ENCODE data around the gene PTPRM. TPM values are rescaled to one million over a fixed set of nuclear protein-coding genes. Genes with fewer than 3 reads are reported as not detected.

Gene PTPRM
- total RNA-seq, 1 donor from 2014 or later: 11.5 TPM

DNA sequence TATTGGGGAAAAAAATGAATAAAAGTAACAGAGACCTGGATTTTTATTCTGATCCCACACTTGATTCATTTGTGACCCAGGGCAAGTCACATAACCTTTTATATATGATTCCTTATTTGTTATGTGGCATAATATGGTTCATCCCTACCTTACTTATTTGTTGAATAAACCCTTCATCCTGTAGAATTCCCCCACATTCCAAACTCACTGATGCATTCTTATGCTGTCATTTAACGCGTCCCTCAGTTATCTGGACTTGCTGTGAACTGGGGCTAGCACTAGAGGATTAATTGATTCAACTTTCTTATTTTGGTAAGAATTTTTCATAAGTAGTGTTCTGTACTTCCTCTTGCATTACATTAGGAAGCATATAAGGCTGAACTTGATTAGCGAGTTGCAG, 657.5 kb downstream of the PTPRM start:
- no peak for DNase-seq

DNA sequence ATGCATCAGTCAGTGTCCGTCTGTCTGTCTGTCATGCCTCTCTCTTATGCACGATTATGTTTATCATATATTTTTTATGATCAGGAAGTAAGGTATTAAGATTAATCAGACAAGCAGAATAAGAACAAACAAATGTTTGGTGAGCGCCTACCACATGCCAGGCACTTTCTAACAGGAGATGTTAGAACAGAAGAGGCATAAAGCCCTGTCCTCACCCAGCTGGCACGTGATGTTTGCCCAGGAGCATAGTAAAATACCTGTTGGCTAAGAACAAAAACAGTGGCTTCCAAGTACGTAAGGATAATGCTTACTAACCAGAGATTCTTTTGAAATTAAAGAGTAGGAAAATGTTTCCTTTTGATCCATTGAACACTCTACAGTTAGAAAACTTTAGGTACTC, 661.9 kb downstream of the PTPRM start:
- Mint-ChIP-seq H3K9me3 (no peaks in the 10 kb centered on the region), H3K4me1 (no peaks in the 10 kb centered on the region), H3K36me3 (ENCODE audit: low read depth) (no peaks in the 10 kb centered on the region), H3K27ac (no peak overlapping the region), H3K27me3 (no peaks in the 10 kb centered on the region), H3K4me3 (no peak overlapping the region)
- intact Hi-C loops (cut with micrococcal nuclease): no loop called here
- DNase-seq: no peak

More for the DNA sequence above, 657.5 kb downstream of the PTPRM start:
- no peaks in the 10 kb centered on the region for H3K4me1 Mint-ChIP-seq
- H3K27ac Mint-ChIP-seq: no peak overlapping the region
- no peaks in the 10 kb centered on the region for H3K27me3 Mint-ChIP-seq
- intact Hi-C loops (cut with micrococcal nuclease): no loop called here
- no peaks in the 10 kb centered on the region for H3K9me3 Mint-ChIP-seq
- no peak overlapping the region for H3K4me3 Mint-ChIP-seq
- no peaks in the 10 kb centered on the region for H3K36me3 Mint-ChIP-seq (ENCODE audit: low read depth)

DNA sequence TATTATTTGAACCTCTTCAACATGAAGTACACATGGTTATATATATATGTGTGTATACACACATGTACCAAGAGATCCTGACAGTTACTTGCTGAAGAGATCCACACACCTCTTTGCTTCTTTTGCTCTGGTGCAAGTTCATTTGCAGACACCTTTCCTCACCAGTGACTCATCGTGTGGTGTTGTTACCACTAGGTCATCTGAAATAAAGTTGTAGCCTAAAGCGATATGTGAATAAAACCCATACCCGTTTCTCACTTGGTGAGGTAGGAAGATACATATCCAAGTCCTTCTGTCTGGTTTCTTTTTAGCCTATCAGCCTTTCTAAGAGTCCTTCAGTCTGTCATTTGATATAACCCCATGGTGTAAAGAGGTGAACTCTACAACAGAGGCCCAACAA, 662.7 kb downstream of the PTPRM start:
- H3K4me1 Mint-ChIP-seq: no peaks in the 10 kb centered on the region
- no peaks in the 10 kb centered on the region for H3K27me3 Mint-ChIP-seq
- intact Hi-C loops (cut with micrococcal nuclease): no loop called here
- DNase-seq: no peak
- no peak overlapping the region for H3K27ac Mint-ChIP-seq
- no peaks in the 10 kb centered on the region for H3K36me3 Mint-ChIP-seq (ENCODE audit: low read depth)
- no peaks in the 10 kb centered on the region for H3K9me3 Mint-ChIP-seq
- no peak overlapping the region for H3K4me3 Mint-ChIP-seq

DNA sequence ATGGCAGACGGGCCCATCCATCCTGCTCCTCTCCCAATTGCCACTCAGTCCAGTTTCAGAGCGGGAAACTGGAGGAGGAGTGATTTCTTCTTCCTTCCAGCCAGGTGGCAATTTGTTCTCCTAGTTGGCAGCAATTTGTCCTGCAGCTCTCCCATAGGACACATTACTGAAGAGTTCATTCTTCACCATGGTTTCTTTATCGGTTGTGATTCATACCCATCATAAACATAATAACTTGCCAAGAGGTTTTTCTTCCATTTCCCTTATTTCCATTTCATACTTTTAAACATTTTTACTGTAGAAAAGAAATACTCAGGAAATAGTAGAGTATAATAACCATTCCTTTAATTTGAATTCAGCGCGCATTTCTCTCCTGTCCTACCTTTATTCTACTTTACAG, 664.2 kb downstream of the PTPRM start:
- Mint-ChIP-seq H3K27me3 (no peaks in the 10 kb centered on the region), H3K4me3 (no peak overlapping the region), H3K27ac (no peak overlapping the region), H3K4me1 (no peaks in the 10 kb centered on the region), H3K36me3 (ENCODE audit: low read depth) (no peaks in the 10 kb centered on the region), H3K9me3 (no peaks in the 10 kb centered on the region)
- intact Hi-C loops (cut with micrococcal nuclease): no loop called here
- no peak for DNase-seq

DNA sequence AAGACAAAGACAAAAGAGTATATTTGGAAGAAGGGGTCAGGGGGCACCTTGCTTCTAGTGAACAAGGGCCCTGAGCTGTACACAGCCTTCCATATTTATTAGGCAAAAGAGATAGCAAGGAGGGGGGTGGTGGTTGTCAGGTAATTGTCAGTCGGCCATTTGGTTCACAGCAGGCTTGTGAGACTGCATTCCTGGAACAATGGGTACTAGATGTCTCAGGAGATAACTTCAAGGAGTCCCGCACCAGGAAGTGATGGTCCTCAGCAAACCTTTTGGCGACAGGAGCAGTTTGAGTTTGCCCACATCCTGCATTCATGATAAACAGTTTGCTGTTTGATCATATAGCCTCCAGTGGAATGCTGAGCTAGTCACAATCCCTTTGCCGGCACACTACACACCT, 665.7 kb downstream of the PTPRM start:
- Mint-ChIP-seq H3K27ac (no peak overlapping the region), H3K9me3 (peaks cover 2% of the 10 kb centered on the region), H3K36me3 (ENCODE audit: low read depth) (no peaks in the 10 kb centered on the region), H3K4me1 (no peaks in the 10 kb centered on the region), H3K4me3 (no peak overlapping the region), H3K27me3 (no peaks in the 10 kb centered on the region)
- no peak for DNase-seq
- intact Hi-C loops (cut with micrococcal nuclease): no loop called here

DNA sequence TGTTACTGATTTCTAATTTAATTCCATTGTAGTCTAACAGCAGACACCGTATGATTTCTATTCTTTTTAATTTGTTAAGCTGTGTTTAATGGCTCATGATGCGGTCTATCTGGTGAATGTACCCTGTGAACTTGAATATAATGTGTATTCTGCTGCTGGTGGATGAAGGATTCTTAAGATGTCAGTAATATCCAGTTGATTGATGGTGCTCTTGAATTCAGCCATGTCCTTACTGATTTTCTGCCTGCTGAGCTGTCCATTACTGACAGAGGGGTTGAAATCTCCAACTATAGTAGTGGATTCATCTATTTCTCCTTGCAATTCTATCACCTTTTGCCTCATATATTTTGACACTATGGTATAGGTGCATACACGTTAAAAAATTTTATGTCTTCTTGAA, 668.8 kb downstream of the PTPRM start:
- DNase-seq: no peak
- no peaks in the 10 kb centered on the region for H3K36me3 Mint-ChIP-seq (ENCODE audit: low read depth)
- H3K4me3 Mint-ChIP-seq: no peak overlapping the region
- H3K4me1 Mint-ChIP-seq: no peaks in the 10 kb centered on the region
- H3K9me3 Mint-ChIP-seq: peaks cover 4% of the 10 kb centered on the region
- intact Hi-C loops (cut with micrococcal nuclease): no loop called here
- no peak overlapping the region for H3K27ac Mint-ChIP-seq
- H3K27me3 Mint-ChIP-seq: no peaks in the 10 kb centered on the region

DNA sequence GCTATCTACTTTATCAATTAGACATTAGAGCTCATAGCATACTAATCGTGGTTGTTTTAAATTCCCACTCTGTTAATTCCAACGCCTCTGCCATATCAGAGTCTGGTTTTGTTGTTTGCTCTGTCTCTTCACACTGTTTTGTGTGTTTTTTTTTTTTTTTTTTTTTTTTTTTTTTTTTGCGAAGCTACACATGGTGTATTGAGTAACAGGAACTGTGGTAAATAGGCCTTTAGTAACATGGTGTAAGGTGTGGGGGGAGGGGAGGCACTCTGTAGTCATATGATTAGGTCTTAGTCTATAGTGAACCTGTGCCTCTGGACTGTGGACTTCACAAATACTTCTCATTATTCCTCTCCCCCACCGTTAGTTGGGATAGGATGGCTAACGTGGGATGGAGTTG, 671.4 kb downstream of the PTPRM start:
- intact Hi-C loops (cut with micrococcal nuclease): no loop called here
- Mint-ChIP-seq H3K27ac (no peak overlapping the region), H3K27me3 (no peaks in the 10 kb centered on the region), H3K4me3 (no peak overlapping the region), H3K36me3 (ENCODE audit: low read depth) (no peaks in the 10 kb centered on the region), H3K4me1 (no peaks in the 10 kb centered on the region), H3K9me3 (peaks cover 4% of the 10 kb centered on the region)
- no peak for DNase-seq

DNA sequence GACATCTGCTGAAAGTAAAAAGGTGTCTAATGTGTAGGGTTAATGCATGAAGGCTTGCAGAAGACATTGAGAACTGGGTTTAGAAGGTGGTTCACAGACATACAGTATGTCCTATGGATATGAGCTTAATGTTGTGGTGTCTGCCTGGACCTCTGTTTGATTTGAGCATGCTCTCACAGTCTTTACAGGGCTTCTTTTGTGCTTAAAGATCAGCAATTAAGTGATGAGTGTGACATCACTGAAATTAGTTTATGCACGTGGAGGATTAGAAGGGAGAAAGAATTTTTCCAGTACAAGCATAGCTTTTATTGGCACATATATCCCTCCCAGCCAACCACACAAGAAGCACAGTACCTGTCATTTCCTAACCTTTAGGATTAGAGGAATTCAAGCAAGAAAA, 674.6 kb downstream of the PTPRM start:
- no peak for DNase-seq
- no peak overlapping the region for H3K27ac Mint-ChIP-seq
- no peak overlapping the region for H3K4me3 Mint-ChIP-seq
- H3K9me3 Mint-ChIP-seq: peaks cover 4% of the 10 kb centered on the region
- no peaks in the 10 kb centered on the region for H3K36me3 Mint-ChIP-seq (ENCODE audit: low read depth)
- no peaks in the 10 kb centered on the region for H3K4me1 Mint-ChIP-seq
- intact Hi-C loops (cut with micrococcal nuclease): no loop called here
- H3K27me3 Mint-ChIP-seq: no peaks in the 10 kb centered on the region

DNA sequence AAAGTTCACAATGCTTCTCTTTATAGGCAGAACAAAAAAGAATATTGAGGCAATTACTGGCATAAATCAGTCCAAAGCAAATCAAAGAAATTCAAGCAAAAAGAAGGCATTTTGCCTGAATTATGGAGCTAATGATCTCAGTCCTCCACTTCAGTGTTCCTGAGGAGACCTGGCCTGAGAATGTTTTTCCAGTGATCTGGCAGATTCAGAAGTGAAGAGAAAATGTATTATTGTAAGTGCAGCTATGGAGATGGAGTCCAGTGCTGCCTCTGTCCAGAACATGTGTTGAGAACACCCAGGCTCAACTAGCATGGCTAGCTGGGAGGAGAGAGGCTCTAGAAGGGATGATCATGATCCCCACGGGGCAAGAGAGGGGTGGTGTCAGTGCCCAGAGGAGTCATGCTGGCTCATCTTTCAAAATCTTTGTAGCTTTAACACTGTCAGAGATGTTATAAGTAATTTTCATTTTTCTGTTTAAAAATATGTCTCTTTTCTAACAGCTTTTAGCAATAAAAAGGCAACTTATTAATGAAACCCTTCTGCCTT, 675.1 kb downstream of the PTPRM start:
- Mint-ChIP-seq H3K9me3 (peaks cover 4% of the 10 kb centered on the region), H3K4me1 (no peaks in the 10 kb centered on the region), H3K27me3 (no peaks in the 10 kb centered on the region)

DNA sequence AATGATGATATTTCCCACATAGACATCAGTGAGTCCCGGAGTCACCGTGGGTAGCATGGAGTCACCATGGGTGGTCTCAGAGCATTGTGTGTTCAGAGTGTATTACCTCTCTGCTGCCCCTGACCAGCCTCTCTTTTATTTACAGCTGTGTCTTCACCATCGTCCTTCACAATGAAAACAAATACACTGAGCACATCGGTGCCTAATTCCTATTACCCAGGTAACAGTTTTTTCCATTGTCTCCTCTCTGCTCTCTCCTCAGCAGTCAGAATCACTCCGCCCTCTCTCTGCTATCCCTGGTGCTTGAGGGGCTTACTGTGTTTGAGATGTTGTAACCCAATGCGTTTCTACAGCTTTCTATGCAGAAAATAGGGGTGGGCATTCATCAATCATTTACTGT, 680.6 kb downstream of the PTPRM start:
- Mint-ChIP-seq H3K4me1 (no peaks in the 10 kb centered on the region), H3K4me3 (no peak overlapping the region), H3K27ac (no peak overlapping the region), H3K36me3 (ENCODE audit: low read depth) (no peaks in the 10 kb centered on the region), H3K9me3 (no peaks in the 10 kb centered on the region), H3K27me3 (no peaks in the 10 kb centered on the region)
- intact Hi-C loops (cut with micrococcal nuclease): no loop called here
- no peak for DNase-seq

More for the DNA sequence above, 675.1 kb downstream of the PTPRM start:
- no peak for DNase-seq
- Mint-ChIP-seq H3K27ac (no peak overlapping the region), H3K36me3 (ENCODE audit: low read depth) (no peaks in the 10 kb centered on the region), H3K4me3 (no peak overlapping the region)
- intact Hi-C loops (cut with micrococcal nuclease): no loop called here

DNA sequence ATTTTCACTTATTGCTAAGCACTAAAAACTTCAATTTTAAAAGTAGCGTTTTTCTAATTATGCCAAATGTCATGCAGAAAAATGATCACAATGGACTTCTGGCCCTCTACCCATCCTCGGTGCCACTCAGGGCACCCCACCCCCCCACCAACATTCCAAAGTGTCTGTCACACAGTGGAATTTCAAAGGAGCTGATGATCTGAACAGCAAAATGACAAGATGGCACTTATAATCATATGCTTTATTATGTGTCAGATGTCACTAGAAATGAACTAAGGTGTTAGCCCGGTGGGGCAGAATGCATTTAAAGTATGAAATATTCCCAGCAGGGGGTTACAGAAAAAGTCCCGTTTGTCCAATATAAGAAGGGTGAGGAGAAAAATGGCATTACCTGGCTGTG, 681.5 kb downstream of the PTPRM start:
- H3K27ac Mint-ChIP-seq: no peak overlapping the region
- H3K4me1 Mint-ChIP-seq: no peaks in the 10 kb centered on the region
- H3K9me3 Mint-ChIP-seq: no peaks in the 10 kb centered on the region
- no peaks in the 10 kb centered on the region for H3K36me3 Mint-ChIP-seq (ENCODE audit: low read depth)
- no peaks in the 10 kb centered on the region for H3K27me3 Mint-ChIP-seq
- intact Hi-C loops (cut with micrococcal nuclease): no loop called here
- DNase-seq: no peak
- H3K4me3 Mint-ChIP-seq: no peak overlapping the region

DNA sequence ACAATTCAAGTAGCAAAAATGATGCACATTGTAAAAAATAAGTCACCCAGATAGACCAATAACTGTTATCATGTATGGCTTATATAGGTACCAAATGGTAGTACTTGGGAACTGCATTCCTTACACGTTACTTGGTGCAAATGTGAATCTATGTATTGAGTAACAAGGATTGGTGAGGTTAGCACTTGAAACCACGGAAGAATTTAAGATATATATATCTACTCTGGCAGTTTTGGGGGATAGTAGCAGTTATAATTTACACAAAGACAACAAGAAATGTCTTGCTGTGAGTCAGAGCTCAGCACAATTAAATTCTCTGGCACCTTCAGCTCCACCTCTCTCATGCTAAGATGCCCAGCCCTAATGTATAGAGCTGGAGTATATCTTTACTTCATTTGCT, 682.7 kb downstream of the PTPRM start:
- Mint-ChIP-seq H3K27me3 (no peaks in the 10 kb centered on the region), H3K9me3 (no peaks in the 10 kb centered on the region), H3K27ac (no peak overlapping the region), H3K4me1 (no peaks in the 10 kb centered on the region), H3K4me3 (no peak overlapping the region), H3K36me3 (ENCODE audit: low read depth) (no peaks in the 10 kb centered on the region)
- DNase-seq: no peak
- intact Hi-C loops (cut with micrococcal nuclease): no loop called here

DNA sequence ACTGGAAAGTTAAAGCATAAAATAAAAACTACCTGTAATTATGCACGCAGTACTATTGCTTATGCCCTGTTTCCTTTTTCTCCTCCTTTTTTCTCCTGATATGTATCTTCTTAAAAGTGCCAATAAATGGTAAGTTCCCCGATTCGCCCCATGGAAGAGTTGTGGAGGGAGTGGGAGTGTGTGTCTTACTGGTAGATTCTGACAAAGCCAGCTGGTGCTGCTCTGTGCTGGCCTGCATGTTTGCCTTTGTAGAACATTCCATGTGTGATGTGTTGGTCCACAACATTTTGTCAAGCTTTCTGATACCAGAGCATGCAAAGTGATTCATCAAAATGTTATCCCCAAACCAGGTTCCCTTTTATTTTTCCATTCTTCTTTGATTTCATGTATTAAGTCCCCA, 685.3 kb downstream of the PTPRM start:
- H3K4me1 Mint-ChIP-seq: no peaks in the 10 kb centered on the region
- no peaks in the 10 kb centered on the region for H3K36me3 Mint-ChIP-seq (ENCODE audit: low read depth)
- no peaks in the 10 kb centered on the region for H3K9me3 Mint-ChIP-seq
- intact Hi-C loops (cut with micrococcal nuclease): no loop called here
- no peak for DNase-seq
- no peaks in the 10 kb centered on the region for H3K27me3 Mint-ChIP-seq
- no peak overlapping the region for H3K4me3 Mint-ChIP-seq
- no peak overlapping the region for H3K27ac Mint-ChIP-seq

DNA sequence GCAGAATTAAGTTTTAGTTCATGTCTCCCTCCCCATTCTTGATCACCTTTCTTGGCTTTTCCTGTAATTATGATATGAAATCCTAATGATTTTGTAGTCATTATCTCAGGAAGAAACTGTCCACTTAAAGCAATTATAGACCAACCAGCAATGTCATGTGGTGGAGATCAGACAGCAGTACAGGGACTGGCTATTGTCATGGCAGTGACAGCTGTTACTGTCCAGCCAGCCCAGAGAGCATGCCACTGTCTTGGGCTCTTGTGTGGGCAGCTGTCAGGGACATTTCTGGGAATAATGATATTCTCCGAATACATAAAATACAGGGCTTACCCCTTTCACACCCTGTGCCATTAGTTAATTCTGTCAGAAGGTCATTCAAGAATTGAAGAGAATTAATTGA, 686.8 kb downstream of the PTPRM start:
- DNase-seq: no peak
- H3K4me3 Mint-ChIP-seq: no peak overlapping the region
- intact Hi-C loops (cut with micrococcal nuclease): no loop called here
- no peaks in the 10 kb centered on the region for H3K4me1 Mint-ChIP-seq
- H3K36me3 Mint-ChIP-seq (ENCODE audit: low read depth): no peaks in the 10 kb centered on the region
- H3K27ac Mint-ChIP-seq: no peak overlapping the region
- no peaks in the 10 kb centered on the region for H3K27me3 Mint-ChIP-seq
- H3K9me3 Mint-ChIP-seq: no peaks in the 10 kb centered on the region

DNA sequence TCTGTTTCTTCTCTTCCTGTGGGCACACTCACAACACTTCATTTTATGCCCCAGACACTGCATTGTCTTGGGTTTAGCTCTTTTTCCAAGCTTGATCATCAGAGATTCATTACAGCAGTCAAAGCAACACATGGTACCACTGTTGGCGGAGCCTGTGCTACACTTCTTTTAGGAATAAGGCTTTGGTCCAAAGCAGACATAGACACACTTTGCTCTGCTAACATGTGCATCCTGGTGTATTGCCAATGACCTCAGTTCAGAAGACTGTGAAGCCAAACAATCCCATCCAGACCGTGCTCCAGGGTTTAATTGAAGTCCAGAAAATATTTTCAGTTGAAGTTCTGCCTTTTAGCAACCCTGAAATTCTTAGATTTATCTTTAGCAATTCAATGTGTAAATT, 687.5 kb downstream of the PTPRM start:
- no peak overlapping the region for H3K4me3 Mint-ChIP-seq
- H3K27ac Mint-ChIP-seq: no peak overlapping the region
- DNase-seq: no peak
- H3K9me3 Mint-ChIP-seq: no peaks in the 10 kb centered on the region
- no peaks in the 10 kb centered on the region for H3K36me3 Mint-ChIP-seq (ENCODE audit: low read depth)
- no peaks in the 10 kb centered on the region for H3K27me3 Mint-ChIP-seq
- intact Hi-C loops (cut with micrococcal nuclease): no loop called here
- H3K4me1 Mint-ChIP-seq: no peaks in the 10 kb centered on the region

All from activated CD4-positive, alpha-beta T cell treated with anti-CD3 and anti-CD28 coated beads, Interleukin-2, amount 10 ng/mL, durations not matched to agents 24 days and 14 days (primary cell).